Bronchus fibroblast of lung (primary cell): ENCODE data around the gene CKAP2L. TPM values are rescaled to one million over a fixed set of nuclear protein-coding genes. Genes with fewer than 3 reads are reported as not detected.

Experiments
- total RNA-seq: library from RNA; depleted of rRNA; stranded (reverse); fragments of >200 nt; gene quantifications from 2 replicates; pipeline ENCODE4 v1.2.3, GENCODE V29; 2015

CKAP2L gene
- total RNA-seq: 18.6 and 19.8 TPM in 2 replicates

GRCh38 chr2:112764071-112765044 is at the start of gene CKAP2L:
Gene CKAP2L (minus strand): TSS chr2:112764609. CDS start chr2:112764598, 11 bp downstream.

GRCh38 chr2:112784199-112785189 is 20.1 kb upstream of the CKAP2L start, which contains the start of gene IL1A:
Gene IL1A (minus strand): TSS chr2:112784493. CDS start chr2:112783770, 723 bp downstream.

GRCh38 chr2:112720785-112721184 is 43.6 kb downstream of the CKAP2L start, which contains the start of gene NT5DC4:
Gene NT5DC4 (plus strand): TSS chr2:112721020. CDS start chr2:112721080, 60 bp downstream.

Other genes starting within 250 kb of the CKAP2L start
- gene POLR1B, start 222.1 kb downstream of the CKAP2L start, total RNA-seq: 10.7 and 10.8 TPM in 2 replicates
- gene CHCHD5, start 180.0 kb downstream of the CKAP2L start, total RNA-seq: 28.1 and 33.0 TPM in 2 replicates
- gene SLC20A1, start 118.7 kb downstream of the CKAP2L start, total RNA-seq: 49.7 and 51.4 TPM in 2 replicates
- not detected in 2 replicates for gene NT5DC4, start 43.6 kb downstream of the CKAP2L start, total RNA-seq
- gene IL1A, start 19.9 kb upstream of the CKAP2L start, total RNA-seq: under 0.01 TPM in 1 of 2 replicates, not detected in the other
- gene IL1B, start 72.2 kb upstream of the CKAP2L start, total RNA-seq: 0.17 and 0.45 TPM in 2 replicates
- not detected in 2 replicates for gene IL37, start 146.6 kb upstream of the CKAP2L start, total RNA-seq
- not detected in 2 replicates for gene IL36G, start 213.4 kb upstream of the CKAP2L start, total RNA-seq
- not detected in 2 replicates for gene IL36A, start 240.8 kb upstream of the CKAP2L start, total RNA-seq